GM18519 (cell line): Measurements from ENCODE around the gene WHRN.
A peak's percentile ranks its signal among the peaks of the same experiment; 100 is the strongest.

Experiments used
- ATAC-seq: cut with Tn5 transposase; IDR thresholded peaks from one replicate; pipeline ENCODE4 v1.9.1; 2021; ENCODE audit warnings: mild to moderate bottlenecking, moderate library complexity; ENCODE audit not compliant: unreplicated experiment, low FRiP score

Gene WHRN

DNA sequence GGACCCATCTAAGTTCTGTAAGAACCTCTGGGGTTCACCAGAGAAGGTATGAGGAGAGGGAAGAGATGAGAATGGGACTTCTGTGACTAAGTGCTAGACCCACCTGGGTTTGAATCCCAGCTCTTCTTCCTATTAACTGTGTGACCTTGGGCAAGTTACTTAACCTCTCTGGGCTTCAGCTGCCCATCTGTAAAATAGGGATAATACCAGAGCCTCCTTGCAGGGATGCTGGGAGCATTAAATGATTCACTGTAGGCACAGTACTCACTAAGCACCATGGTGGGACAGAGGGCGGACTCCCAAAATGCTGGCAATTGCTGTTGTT is 53.6 kb downstream of the WHRN start:
- no peak for ATAC-seq

DNA sequence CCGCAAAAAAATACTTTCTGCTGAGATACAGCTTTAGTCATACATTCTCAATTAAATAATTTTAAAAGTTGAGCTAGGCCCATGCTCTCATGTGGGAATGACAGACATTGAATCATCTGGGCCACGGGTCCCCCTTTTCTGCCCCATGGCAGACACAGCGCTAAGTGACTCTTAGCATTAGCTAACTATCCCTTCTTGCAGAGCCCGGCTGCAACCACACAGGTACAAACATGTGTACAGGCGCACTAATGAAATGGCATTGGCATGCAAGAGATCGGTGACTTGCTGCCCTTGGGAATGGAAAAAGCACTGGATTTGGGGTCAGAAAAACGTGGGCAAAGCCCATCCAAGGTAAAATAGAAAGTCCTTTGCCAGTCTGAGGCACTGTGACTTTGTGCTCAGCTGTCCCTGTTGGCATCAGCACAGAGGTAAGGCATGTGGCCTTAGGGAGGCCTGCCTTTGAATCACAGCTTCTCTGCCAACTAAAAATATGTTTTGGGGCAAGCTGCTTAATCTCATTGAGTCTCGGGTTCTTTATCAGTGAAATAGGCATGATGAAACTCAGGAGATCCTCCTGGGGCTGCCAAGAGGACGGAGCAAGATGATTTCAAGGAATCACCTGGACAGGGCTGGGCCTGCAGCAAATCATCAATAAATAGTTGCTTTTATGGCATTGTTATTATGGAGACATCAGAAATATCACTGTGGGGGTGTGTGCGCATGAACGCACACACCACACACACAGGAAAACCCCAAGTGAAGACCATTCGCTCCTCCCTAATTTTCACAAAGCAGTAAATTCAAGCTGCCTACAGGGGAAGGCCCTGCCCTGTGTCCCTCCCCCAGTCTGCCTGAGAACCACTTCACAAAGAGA is 54.2 kb downstream of the WHRN start:
- ATAC-seq, result peak; percentile 46

DNA sequence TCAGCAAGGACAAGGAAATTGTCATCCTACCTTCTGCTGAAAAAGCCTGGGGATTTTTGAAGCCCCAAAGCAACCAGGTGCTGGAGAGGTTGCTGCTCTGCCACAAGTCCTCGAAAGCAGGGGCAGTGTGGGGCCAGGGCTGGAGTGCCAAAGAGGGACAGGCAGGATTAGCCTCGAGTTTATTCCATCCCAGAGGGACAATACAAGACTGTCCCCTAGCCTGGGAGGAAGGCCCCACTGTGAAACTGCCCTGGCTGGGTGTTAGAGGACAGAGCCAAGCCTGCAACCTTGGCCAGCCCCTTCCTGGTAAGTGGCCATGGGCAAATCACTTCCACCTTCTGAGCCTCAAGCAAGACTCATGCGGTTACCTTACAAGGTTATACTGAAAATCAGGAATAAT is 55.1 kb downstream of the WHRN start:
- no peak for ATAC-seq

DNA sequence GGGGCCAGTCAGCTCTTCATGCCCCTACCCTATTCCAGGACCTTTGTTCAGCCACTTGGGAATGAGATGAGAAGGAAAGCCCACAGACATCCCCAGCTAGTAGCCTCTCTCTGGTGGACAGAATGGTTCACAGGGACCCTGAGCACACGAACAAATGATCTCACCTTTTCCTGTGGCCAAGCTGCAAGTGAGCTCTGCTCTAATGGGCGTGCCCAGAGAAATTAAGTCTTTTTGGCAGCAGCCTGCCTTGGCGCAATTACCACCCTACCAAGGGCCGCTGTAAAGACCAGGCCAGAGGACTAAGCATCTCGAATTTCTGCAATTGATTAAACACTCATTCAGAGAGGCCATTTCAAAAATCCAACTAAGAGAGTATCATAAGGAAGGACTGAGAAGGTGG is 56.0 kb downstream of the WHRN start:
- no peak for ATAC-seq

DNA sequence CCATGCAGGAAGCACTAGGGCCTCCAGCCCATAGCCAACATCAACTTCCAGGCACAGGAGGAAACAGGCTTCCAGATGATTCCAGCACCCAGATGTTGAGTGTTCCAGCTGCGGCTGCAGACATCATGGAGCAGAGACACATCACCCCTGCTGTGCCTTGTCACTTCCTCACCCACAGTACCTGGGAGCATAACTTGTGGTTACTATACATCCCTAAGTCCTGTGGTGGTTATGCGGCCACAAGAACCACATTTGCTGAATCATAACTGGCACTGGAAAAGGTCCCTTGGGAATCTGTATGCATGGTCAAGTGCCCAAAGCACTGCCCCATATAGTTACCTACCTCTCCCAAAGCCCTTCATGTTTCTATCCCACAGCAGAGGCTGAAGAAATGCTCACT is 56.6 kb downstream of the WHRN start:
- ATAC-seq, result no peak

DNA sequence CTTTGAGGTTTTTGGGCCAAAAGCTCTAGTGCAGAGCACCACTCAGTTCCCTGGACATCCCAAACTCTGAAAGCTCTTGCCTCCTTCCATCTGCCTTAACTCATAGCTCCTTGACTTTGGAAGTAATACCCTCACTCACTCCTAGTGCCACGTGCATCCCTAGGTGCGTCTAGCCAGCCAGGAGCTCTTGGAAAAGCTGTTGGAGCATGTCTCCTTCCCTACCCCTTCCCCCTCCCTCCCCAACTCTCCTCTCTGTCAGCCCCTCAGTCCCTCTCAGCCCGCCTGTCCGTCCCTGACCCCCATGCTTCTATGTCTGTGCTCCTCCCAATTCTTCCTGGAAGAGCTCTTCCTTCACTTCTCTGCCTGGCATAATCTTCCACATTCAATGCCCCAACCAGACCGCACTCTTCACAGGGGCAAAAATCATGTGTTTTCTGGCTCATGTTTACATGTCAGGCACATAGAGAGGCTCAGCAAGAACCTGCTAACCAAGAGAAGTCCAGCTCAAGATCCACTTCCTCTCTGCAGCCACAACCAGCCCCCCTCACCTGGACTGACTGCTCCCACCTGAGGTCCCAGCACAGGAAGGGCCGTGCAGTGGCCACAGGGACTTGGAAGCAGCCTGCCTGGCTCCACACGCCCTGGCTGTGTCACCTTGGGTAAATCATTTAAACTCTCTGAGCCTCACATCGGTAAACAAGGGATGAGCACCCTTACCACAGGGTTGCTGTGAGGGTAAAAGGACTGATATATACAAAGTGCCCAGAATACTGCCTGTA is 58.4 kb downstream of the WHRN start:
- ATAC-seq, result no peak

DNA sequence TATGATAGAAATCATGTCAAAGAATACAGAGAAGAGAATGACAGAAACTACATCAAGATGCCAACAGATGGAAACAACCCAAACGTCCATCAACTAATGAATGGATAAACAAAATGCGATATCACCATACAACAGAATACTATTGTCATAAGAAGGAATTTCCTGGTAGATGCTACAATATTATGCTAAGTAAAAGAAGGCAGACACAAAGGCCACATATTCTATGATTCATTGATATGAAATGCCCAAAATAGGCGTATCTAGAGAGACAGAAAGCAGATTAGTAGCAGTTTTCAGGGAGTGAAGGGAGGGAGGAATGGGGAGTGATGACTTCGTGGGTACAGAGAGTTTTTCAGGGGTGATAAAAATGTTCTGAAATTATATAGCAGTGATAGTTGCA is 59.2 kb downstream of the WHRN start:
- ATAC-seq, result no peak

DNA sequence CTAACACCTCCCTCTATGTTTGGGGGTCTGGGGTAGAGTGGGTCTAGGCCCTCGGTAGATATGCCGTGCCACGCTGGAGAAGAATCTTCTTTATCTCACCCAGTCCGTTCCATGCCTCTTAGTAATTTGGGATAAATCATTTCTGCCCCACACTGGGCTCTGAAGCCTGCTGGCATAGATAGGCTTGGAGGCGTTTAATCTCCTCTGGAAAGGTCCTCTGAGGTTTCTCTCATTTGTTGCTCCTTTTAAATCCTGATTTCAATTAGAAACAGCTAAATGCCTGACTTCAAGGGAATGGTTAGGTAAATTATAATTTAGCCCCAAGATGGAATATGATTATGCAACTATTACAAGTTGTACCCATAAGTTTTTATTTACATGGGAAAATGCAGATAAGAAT is 59.7 kb downstream of the WHRN start:
- ATAC-seq, result no peak

DNA sequence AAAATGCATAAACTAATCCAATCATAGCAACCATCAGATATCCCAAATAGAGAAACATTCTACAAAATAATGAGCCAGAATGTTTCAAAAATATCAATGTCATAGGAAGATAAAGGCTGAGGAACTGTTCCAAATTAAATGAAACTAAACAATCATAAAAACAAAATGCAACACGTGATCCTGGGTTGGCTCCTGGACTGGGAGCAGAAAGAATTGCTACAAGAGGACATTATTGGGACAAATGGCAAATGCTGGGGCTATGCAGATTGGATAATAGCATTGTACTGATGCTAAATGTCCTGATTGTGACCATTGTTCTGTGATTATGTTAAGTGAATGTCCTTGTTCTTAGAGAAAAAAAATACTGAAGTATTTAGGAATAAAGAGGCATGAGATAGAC is 63.3 kb downstream of the WHRN start:
- no peak for ATAC-seq

DNA sequence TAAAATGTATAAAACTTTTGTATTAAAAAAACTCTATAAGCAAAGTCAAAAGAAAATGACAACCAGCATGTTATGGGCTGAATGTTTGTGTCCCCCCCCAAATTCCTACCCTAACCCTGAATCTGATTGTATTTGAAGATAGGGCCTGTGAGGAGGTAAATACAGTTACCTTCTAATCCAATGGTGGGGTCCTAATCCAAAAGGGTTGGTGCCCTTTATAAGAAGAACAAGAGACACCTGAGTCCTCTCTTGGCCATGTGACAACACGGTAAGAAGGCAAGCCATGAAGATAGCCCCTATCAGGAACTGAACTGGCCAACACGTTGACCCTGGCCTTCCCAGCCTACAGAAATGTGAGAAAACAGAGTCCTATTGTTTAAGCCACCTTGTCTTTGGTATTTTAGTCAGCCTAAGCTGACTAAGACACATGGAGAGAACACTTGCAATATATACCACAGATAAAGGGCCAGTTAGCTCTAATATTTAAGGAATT is 67.8 kb downstream of the WHRN start:
- ATAC-seq, result no peak

DNA sequence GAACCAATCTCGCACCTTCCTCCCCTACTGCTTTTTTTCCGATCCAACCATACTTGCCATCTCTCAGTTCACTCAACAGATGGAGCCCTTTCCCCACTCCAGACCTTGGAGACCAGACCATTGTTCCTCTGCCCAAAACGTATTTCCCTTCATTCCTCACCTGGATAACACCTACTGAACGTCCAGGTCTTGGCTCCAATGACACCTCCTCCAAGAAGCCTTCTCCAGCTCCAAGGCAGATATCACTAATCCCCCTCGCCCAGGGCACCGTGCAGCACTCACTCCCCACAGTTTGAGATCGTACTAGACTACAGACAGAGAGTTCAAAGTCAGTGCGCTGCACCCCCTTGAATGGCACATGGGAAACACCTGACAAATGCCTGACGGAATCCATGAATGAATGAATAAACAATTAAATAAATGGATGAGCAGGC is 70.4 kb downstream of the WHRN start:
- no peak for ATAC-seq

DNA sequence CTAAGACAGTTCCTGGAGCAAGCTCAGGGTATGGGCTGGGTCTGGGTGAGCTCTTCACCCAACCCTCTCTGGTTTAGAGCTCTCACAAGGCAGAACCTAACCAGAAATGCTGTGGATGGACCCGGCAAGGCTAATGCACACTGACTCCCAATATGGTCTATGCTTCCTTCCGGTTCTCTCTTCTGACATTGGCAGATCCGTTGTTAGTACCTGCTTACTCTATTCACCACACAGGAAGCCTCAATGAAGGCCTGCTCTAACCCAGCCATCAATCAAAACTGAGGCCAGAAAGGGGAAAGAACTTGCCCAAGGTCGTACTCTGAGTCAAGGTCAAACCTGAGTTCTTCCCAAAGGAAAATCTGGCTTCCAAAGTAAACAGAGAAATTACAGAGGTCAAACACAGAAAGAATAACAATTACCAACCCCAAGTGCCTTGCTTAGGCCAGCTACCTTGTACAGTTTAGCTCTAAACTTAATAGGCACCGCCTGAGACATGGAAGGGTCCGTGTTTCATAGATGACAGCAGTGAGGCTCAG is 71.5 kb downstream of the WHRN start:
- ATAC-seq, result no peak

DNA sequence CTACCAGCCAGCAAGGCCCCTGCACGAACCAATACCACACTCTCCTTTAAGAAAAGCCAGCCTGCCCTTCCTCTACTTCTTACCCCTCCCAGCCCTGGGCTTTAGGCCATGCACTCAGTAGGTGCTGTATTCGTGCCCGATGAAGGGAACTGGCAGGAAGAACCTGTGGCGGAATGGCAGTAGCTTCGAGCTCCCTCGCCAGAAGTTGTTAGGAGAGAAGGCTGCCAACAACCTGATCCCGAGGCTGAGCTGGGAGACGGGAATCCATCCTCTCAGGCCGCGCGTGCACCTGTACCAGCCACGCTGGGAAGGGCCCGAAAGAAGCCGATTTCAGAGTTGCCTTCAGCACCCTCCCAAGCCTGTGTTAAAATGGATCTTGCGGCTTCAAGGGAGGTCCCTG is 72.2 kb downstream of the WHRN start:
- no peak for ATAC-seq

DNA sequence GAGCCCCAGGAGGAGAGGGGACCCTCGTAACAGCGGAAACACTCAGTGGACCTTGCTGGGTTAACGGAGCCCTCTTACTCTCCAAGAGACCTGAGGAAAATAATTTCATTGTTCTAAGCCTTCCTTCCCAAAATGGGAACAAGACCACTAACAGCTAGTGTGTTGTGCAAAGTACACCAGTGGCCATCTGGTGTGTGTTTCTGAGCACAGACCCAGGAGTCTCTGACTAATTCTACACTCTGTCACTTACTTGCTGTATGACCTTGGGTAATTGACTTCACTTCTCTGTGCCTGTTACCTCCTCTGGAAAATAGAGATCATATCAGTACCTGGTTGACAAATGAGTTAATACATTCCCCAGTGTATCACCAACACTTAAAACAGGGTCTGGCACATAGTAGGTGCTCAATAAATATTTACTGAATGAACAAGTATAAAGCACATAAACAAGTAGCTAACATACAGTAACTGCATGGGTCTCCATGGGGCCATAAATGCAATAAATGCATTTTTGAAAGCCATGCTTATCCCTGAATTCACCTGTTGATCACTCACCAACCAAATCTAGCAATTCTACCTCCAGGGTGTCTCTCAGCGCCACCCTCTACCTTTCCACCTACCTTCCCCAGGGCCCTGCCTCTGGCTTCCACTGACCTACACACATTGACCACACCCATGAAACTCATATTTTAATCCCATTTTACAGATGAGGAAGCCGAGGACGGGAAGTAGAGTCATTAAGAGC is 72.8 kb downstream of the WHRN start:
- ATAC-seq, result no peak

DNA sequence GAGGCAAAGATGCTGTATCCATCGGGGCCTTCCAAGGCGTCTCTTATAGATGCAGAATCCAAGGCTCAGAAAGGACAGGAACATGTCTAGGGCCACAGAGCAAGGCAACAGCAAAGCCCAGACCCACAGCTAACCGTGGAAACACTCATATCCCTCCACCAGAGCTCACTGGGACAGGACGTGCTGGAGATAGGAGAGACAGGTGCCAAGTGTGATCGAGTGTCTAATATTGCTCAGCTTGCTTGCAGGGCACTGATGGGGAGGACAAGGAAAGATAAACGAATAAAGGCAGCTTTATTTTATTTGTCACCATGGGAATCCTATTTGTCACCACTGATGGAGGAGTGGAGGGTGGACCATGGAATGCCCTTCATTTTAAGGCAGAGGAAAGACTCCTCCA is 73.5 kb downstream of the WHRN start:
- ATAC-seq, result no peak

DNA sequence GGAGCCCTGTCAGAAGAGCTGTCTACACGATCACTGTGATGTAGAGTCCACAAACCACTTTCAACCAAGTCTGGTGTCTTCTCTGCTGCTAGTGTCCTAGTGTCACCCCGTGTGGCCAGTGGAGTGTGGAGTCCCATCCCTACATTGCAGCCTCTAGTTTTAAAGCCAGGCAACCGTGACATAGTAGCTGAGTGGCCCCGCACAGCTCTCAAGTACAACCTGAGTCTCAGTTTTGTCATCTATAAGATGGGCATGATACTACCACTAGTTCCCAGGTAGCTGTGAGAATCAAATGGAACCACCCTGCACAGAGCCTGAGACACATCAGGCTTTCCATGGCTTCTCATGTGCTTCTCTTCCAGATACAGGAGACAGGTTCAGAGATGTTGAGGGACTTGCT is 74.3 kb downstream of the WHRN start:
- no peak for ATAC-seq

DNA sequence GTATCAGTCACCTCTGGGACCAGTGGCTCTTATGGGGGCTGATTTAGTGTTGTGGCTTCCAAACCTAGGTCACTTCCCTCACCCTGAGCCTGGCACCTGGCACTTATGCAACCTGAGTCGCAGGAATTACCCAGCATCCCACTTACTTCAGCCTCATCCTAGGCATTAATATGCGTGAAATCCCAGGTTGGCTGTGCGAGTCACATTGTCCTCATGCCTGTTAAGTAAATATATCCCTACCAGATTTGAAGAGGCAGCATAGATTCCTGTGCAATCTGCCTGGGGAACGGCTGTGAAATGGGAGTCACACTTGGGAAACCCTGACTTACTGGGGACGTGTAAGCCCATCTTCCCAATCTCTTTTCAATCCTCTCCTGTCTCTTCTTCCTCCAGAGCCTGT is 74.8 kb downstream of the WHRN start:
- no peak for ATAC-seq

DNA sequence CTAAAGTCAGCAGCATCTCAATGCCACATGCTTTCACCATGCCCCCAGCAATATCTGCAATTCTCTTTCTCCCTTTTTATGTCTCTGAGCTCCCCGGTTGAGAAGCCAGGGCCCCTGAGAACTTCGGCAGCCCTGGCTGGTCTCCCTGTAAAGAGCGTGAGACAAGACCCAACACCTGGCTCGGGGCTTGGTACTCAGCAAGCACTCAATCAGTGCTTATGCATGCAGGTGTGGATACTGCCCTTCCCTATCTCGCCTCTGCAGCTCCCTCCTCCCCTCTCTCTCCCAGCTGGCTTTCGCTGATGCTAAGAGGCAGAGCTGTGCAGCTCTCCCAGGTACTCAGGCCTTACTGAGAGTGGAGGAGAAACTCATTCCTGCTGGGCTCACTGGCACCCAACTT is 75.8 kb downstream of the WHRN start:
- ATAC-seq, result no peak

DNA sequence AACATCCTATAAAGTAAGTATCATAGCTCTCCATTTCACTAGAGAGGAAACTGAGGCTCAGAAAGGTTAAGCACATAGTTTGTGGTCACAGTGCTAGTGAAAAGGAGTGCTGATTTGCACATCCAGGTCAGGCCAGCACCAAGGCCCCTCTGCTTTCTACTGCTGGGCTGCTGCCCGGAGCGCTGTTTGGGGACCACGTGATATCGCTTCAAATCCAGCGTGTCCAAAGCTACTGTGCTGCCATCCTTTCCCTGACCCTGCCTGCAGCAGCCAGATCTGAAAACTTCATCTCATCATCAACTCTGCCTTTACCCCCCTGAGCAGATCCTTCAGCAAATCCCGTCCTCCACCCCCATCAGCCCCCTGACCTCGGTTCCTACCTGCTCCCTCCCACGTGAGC is 76.8 kb downstream of the WHRN start:
- no peak for ATAC-seq

DNA sequence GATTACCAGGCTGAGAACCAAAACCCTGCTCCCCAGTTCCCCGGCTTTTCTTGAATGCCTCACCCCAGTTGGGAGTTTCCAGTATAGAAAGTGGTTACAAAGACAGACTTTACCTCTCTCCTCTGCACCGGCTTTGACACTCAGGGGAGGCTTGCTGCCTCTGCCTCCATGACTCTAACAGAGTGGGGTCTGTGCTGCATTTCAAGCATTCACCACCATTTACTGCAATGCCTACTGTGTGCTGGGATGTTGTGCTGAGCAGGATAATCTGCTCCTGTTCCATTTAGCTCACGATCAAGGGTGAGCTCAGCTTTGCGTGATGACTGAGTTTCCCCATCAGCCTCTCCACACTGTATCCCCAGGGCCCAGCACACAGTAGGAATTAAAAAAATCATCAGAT is 77.6 kb downstream of the WHRN start:
- no peak for ATAC-seq
